HL-60 (cell line): ENCODE results near the gene COX6A1.

Experiments used
- DNase-seq, 2 experiments: peaks; one replicate each; pipeline ENCODE4 v3.0.0-alpha.2; 2010 to 2020; ENCODE audit warnings: low read depth in 1 of 2, low spot score in 1 of 2
- H3K27ac ChIP-seq: fragments of 250-450 bp; sonication (Bioruptor Pico); replicated peaks from 2 replicates; pipeline ENCODE4 v1.5.1; 2020; ENCODE audit warnings: mild to moderate bottlenecking, moderate library complexity
- H3K27me3 ChIP-seq: fragments of 250-450 bp; sonication (Bioruptor Pico); 2 replicates; pipeline ENCODE4 v1.5.1; 2021; ENCODE audit warnings: mild to moderate bottlenecking, moderate library complexity; ENCODE audit not compliant: insufficient read depth, poor library complexity, severe bottlenecking
- H3K4me3 ChIP-seq: replicated peaks from 2 replicates; pipeline ENCODE4 v1.5.1; 2011; ENCODE audit warnings: mild to moderate bottlenecking, control low read depth, low read length; ENCODE audit not compliant: insufficient read depth
- CTCF ChIP-seq: IDR thresholded peaks from one replicate; pipeline ENCODE4 v1.5.1; 2011; ENCODE audit warnings: low read length, control low read depth, inconsistent platforms; ENCODE audit not compliant: insufficient read depth
- GABPA ChIP-seq: IDR thresholded peaks from 2 replicates; pipeline ENCODE4 v1.6.1; 2012; ENCODE audit warnings: low read depth
- POLR2AphosphoS5 ChIP-seq: IDR thresholded peaks from 2 replicates; pipeline ENCODE4 v1.6.1; 2012; ENCODE audit warnings: low read depth
- SPI1 ChIP-seq: IDR thresholded peaks from 2 replicates; pipeline ENCODE4 v1.6.1; 2012; ENCODE audit warnings: low read depth, mild to moderate bottlenecking, borderline replicate concordance
- long read RNA-seq: library from polyadenylated mRNA; unstranded; transcript quantifications from one replicate; pipeline ENCODE4 v2.0.0, GENCODE V29; 2020
- TF ChIP-seq, protein P1 (sequence below): IDR thresholded peaks from 2 replicates; pipeline ENCODE4 v1.6.1; 2012; ENCODE audit warnings: low read depth; ENCODE audit not compliant: insufficient replicate concordance

The COX6A1 gene
- long read RNA-seq, transcript COX6A1-201 (3 exons, 572 nt): major isoform, 28 of 29 reads
- long read RNA-seq, partial matches to known transcripts: 0 of 29 reads
- long read RNA-seq, other reads (novel, unspliced or antisense): 0 of 29 reads

GRCh38 chr12:120437735-120438494 lies at the start of gene COX6A1:
TSS of gene COX6A1 (plus strand) at chr12:120438113. CDS start at chr12:120438127, 14 bp downstream.
- Histone ChIP-seq H3K4me3 (peak within 1 kb of the TSS; percentile 95), H3K27ac (peak within 1 kb of the TSS; percentile 87), H3K27me3 (no peaks in the 10 kb centered on the region)
- TF ChIP-seq SPI1 (peak; percentile 86; the same call in 1 of the 2 replicates), CTCF (no peak), POLR2AphosphoS5 (peak; percentile 70), GABPA (peak; percentile 89)
- TF ChIP-seq, protein P1, sequence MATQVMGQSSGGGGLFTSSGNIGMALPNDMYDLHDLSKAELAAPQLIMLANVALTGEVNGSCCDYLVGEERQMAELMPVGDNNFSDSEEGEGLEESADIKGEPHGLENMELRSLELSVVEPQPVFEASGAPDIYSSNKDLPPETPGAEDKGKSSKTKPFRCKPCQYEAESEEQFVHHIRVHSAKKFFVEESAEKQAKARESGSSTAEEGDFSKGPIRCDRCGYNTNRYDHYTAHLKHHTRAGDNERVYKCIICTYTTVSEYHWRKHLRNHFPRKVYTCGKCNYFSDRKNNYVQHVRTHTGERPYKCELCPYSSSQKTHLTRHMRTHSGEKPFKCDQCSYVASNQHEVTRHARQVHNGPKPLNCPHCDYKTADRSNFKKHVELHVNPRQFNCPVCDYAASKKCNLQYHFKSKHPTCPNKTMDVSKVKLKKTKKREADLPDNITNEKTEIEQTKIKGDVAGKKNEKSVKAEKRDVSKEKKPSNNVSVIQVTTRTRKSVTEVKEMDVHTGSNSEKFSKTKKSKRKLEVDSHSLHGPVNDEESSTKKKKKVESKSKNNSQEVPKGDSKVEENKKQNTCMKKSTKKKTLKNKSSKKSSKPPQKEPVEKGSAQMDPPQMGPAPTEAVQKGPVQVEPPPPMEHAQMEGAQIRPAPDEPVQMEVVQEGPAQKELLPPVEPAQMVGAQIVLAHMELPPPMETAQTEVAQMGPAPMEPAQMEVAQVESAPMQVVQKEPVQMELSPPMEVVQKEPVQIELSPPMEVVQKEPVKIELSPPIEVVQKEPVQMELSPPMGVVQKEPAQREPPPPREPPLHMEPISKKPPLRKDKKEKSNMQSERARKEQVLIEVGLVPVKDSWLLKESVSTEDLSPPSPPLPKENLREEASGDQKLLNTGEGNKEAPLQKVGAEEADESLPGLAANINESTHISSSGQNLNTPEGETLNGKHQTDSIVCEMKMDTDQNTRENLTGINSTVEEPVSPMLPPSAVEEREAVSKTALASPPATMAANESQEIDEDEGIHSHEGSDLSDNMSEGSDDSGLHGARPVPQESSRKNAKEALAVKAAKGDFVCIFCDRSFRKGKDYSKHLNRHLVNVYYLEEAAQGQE: peak; percentile 51
- peak; percentile 99 for DNase-seq

DNA sequence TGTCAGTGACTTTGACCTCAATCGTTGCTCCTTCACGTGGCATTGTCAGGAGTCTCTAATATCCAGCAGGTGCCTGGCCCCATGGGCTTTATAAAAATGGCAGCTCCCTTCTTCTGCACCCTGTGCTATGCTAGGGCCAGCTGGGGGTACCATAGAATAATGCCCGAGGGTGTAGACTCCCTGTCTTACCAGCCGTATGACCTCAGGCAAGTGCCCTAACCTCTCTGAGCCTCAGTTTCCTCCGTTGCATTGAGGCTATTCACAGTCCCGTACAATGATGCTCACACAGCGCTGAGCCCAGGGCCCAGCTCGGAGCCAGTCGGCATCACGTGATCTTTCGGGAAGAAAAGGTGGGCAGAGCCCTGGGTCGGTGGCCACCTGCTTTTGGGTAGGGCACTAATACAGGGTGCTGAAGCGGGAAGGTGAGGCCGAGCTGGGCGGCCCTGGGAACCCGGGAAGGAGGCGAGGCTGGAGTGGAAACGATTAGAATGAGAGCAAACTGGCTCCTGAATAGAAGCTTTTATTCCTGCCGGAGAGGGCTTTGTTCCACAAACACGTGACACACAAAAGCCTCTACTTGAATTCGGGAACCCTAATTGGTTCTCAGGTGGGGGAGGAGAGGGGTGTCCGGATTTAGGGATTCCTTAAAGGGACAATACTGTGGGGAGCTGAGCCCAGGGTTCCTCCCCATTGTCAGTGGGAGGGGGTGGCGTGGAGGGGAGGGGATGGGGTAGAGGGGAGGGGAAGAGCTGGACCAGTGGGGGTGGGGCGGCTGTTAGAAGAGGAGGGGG lies 49.0 kb upstream of the COX6A1 start:
- H3K4me3 ChIP-seq: no peak overlapping the region
- no peak for DNase-seq
- peaks cover 12% of the 10 kb centered on the region for H3K27me3 ChIP-seq
- H3K27ac ChIP-seq: no peak overlapping the region
- TF ChIP-seq POLR2AphosphoS5 (no peak), GABPA (no peak), CTCF (no peak), SPI1 (no peak)
- TF ChIP-seq, protein P1: no peak

- no peak overlapping the region for H3K27ac ChIP-seq
- H3K27me3 ChIP-seq: peaks cover 12% of the 10 kb centered on the region
- TF ChIP-seq SPI1 (no peak), CTCF (no peak), POLR2AphosphoS5 (no peak), GABPA (no peak)
- TF ChIP-seq, protein P1: no peak
- no peak for DNase-seq
- H3K4me3 ChIP-seq: no peak overlapping the region
Observed at GRCh38 chr12:120390540-120391120, 47.3 kb upstream of the COX6A1 start.
